Measurements from ENCODE around the gene TRIM26.
"Not testable (repeated sequence)": the region's sequence is repeated elsewhere in the genome, so short reads cannot be mapped to it uniquely, and the experiment has no call there.

TRIM26 gene

DNA sequence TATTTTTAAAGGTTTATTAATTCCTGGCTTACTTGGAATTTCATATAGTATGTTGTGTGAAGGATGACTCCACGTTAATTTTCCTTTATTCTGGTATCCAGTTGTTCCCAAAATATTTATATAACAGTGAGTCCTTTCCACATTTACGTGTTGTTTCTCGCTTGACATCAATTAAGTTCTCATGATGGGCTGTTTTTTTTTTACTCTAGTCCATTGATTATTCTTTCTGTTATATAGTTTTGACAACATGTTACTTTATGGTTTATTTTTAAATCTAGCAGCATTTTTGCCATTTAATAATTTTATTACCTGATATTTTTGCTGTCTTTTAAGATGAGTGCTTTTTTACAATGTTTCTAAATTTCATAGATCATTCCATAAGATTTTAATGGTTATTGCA is 70.5 kb downstream of the TRIM26 start:
- DNase-seq (ENCODE audit: low spot score) = no peak
- TF ChIP-seq, protein P1, sequence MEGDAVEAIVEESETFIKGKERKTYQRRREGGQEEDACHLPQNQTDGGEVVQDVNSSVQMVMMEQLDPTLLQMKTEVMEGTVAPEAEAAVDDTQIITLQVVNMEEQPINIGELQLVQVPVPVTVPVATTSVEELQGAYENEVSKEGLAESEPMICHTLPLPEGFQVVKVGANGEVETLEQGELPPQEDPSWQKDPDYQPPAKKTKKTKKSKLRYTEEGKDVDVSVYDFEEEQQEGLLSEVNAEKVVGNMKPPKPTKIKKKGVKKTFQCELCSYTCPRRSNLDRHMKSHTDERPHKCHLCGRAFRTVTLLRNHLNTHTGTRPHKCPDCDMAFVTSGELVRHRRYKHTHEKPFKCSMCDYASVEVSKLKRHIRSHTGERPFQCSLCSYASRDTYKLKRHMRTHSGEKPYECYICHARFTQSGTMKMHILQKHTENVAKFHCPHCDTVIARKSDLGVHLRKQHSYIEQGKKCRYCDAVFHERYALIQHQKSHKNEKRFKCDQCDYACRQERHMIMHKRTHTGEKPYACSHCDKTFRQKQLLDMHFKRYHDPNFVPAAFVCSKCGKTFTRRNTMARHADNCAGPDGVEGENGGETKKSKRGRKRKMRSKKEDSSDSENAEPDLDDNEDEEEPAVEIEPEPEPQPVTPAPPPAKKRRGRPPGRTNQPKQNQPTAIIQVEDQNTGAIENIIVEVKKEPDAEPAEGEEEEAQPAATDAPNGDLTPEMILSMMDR (IDR thresholded peaks at IDR 0.05; ENCODE audit: borderline replicate concordance, control extremely low read depth, extremely low read depth, insufficient read depth, missing control alignments) = no peak
- in situ Hi-C loops (cut with MboI; ENCODE audit: low sequenced_read_pairs, unreplicated experiment) = no loop called here

- DNase-seq (ENCODE audit: low spot score) = not testable (repeated sequence)
Observed at GRCh38 chr6:30140240-30140639, 73.0 kb downstream of the TRIM26 start.

GRCh38 chr6:30136570-30137286 is 76.5 kb downstream of the TRIM26 start:
- in situ Hi-C loops (cut with MboI; ENCODE audit: low sequenced_read_pairs, unreplicated experiment) = no loop called here
- TF ChIP-seq, protein P1 (IDR thresholded peaks at IDR 0.05; ENCODE audit: borderline replicate concordance, control extremely low read depth, extremely low read depth, insufficient read depth, missing control alignments) = no peak
- no peak for DNase-seq (ENCODE audit: low spot score)

More at GRCh38 chr6:30140240-30140639, 73.0 kb downstream of the TRIM26 start:
- in situ Hi-C loops (cut with MboI; ENCODE audit: low sequenced_read_pairs, unreplicated experiment) = not testable (repeated sequence)

DNA sequence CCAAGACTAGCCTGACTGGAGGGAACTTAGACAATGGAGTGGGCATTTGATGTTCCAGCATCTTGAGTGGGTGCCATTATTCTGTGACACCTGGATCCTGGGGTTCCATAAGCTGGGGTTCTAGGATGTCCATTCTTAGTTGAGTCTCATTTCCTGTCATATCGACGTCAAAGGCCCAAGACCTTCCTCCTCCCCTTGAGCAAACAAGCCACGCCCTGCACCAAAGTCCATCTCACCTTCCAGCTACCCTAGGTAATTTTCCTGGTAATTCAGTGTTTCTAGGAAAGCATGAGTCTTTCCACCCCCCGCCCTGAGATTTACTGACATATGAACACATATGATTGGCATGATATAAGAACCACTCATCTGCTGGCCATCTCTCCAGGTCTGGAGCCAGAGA is 77.4 kb downstream of the TRIM26 start, which contains the start of gene TRIM40:
Gene TRIM40, plus strand, starts transcription at position 384 of the 400 bp plus-strand sequence. CDS start 897 bp downstream, outside the sequence.
- DNase-seq (ENCODE audit: low spot score) = no peak
- in situ Hi-C loops (cut with MboI; ENCODE audit: low sequenced_read_pairs, unreplicated experiment) = no loop called here
- TF ChIP-seq, protein P1 (IDR thresholded peaks at IDR 0.05; ENCODE audit: borderline replicate concordance, control extremely low read depth, extremely low read depth, insufficient read depth, missing control alignments) = no peak

DNA sequence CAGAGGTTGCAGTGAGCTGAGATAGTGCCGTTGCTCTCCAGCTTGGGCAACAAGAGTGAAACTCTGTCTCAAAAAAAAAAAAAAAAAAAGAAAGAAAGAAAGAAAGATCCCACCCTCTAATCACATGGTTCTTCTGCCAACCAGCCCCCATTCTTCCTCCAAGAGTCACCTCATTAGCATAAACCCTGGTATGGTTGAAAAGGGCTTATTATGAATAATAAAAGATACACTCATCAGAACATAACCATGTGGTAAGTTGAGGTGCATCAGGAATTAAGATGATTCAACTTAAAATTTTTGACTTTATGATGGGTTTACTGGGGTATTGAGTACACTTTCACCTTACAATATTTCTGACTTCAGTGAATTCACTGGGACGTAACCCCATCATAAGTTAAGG is 78.1 kb downstream of the TRIM26 start:
- in situ Hi-C loops (cut with MboI; ENCODE audit: low sequenced_read_pairs, unreplicated experiment) = no loop called here
- no peak for DNase-seq (ENCODE audit: low spot score)
- TF ChIP-seq, protein P1 (IDR thresholded peaks at IDR 0.05; ENCODE audit: borderline replicate concordance, control extremely low read depth, extremely low read depth, insufficient read depth, missing control alignments) = no peak
